GM12878 (cell line): ENCODE results near the gene METTL27. TPM values are rescaled to one million over a fixed set of nuclear protein-coding genes. Genes with fewer than 3 reads are reported as not detected.

Source experiments
- ATAC-seq: fragments of 200-7000 bp; cut with Tn5 transposase; 3 replicates; pipeline ENCODE4 v1.9.1; 2020; ENCODE audit warnings: mild to moderate bottlenecking, moderate library complexity
- BruUV-seq: library from RNA; stranded (reverse); fragments of 400-500 nt; replicated peaks from 2 replicates; lab custom pipeline; 2021; lab: Mats Ljungman, UMichigan
- CTCF ChIA-PET: fragments of 300-600 bp; sonication (Branson Sonifier 250); formaldehyde crosslinking; extraction: SDS; loops from one replicate; lab custom pipeline; 2021; ENCODE audit warnings: inconsistent platforms; lab: Yijun Ruan, JAX
- POLR2A ChIA-PET: fragments of 350-600 bp; formaldehyde crosslinking; extraction: SDS; loops from one replicate; lab custom pipeline; 2021; ENCODE audit warnings: inconsistent platforms; lab: Charles Lee
- RAD21 ChIA-PET: fragments of 300-600 bp; sonication (Branson Sonifier 250); formaldehyde crosslinking; loops from one replicate; lab custom pipeline; 2023; ENCODE audit warnings: antibody characterized with exemption; ENCODE audit not compliant: unreplicated experiment; lab: Charles Lee
- SMC1A ChIA-PET: fragments of 300-600 bp; sonication (Branson Sonifier 250); formaldehyde crosslinking; loops from one replicate; lab custom pipeline; 2023; ENCODE audit not compliant: unreplicated experiment, uncharacterized antibody; lab: Charles Lee
- DNase-seq: peaks from one replicate; pipeline ENCODE4 v3.0.0-alpha.2; 2011; ENCODE audit warnings: low read depth, low spot score
- FAIRE-seq: peaks from 3 replicates; lab custom pipeline; 2011; peaks lifted over from hg19 to GRCh38; lab: Jason Lieb, UNC
- H2AFZ ChIP-seq: 2 replicates; pipeline ENCODE4 v1.6.0; 2011; ENCODE audit warnings: low read depth, low read length, control low read depth; ENCODE audit not compliant: control insufficient read depth
- H3K27ac ChIP-seq: 2 replicates; pipeline ENCODE4 v1.5.1; 2011; ENCODE audit warnings: control low read depth; ENCODE audit not compliant: control insufficient read depth, insufficient read depth
- H3K27me3 ChIP-seq, 2 experiments: replicated peaks in 1 of 2; 2 replicates each; pipeline versions ENCODE4 v1.6.0 to v1.6.1; 2011; ENCODE audit warnings: low read length in 1 of 2; ENCODE audit not compliant: control insufficient read depth in 2 of 2, insufficient read depth in 2 of 2
- H3K36me3 ChIP-seq, 2 experiments: 2 replicates each; pipeline ENCODE4 v1.5.1; 2011; ENCODE audit warnings: low read length in 1 of 2; ENCODE audit not compliant: control insufficient read depth in 2 of 2, insufficient read depth in 2 of 2
- H3K4me1 ChIP-seq: 2 replicates; pipeline ENCODE4 v1.6.1; 2011; ENCODE audit warnings: mild to moderate bottlenecking, low read length, moderate library complexity, mixed read lengths; ENCODE audit not compliant: control insufficient read depth, insufficient read depth
- H3K4me2 ChIP-seq: 2 replicates; pipeline ENCODE4 v1.6.0; 2011; ENCODE audit warnings: control low read depth; ENCODE audit not compliant: control insufficient read depth, insufficient read depth
- H3K4me3 ChIP-seq: fragments of 200-600 bp; sonication (generic); 2 replicates; pipeline ENCODE4 v1.5.1; 2016
- H3K79me2 ChIP-seq: 2 replicates; pipeline ENCODE4 v1.6.0; 2011; ENCODE audit warnings: low read length; ENCODE audit not compliant: control insufficient read depth, insufficient read depth
- H3K9ac ChIP-seq: 2 replicates; pipeline ENCODE4 v1.8.0; 2011; ENCODE audit warnings: low read length, control low read depth, mixed read lengths; ENCODE audit not compliant: control insufficient read depth, insufficient read depth
- H3K9me3 ChIP-seq: replicated peaks from 3 replicates; pipeline ENCODE4 v1.5.1; 2011; ENCODE audit warnings: mild to moderate bottlenecking, low read length; ENCODE audit not compliant: control insufficient read depth, insufficient read depth
- H4K20me1 ChIP-seq: 2 replicates; pipeline ENCODE4 v1.6.0; 2011; ENCODE audit not compliant: control insufficient read depth, insufficient read depth
- BRCA1 ChIP-seq: IDR thresholded peaks from 2 replicates; pipeline ENCODE4 v1.6.1; 2011; ENCODE audit warnings: low read depth, low read length, improper control_type of control experiment
- CEBPZ ChIP-seq: fragments of 150-350 bp; IDR thresholded peaks from 2 replicates; pipeline ENCODE4 v1.6.1; 2016; ENCODE audit warnings: low read depth, low read length
- CREM ChIP-seq: IDR thresholded peaks from 2 replicates; pipeline ENCODE4 v1.6.1; 2014; ENCODE audit warnings: antibody characterized with exemption, low read depth
- GATAD2B ChIP-seq: fragments of 450-650 bp; conservative IDR thresholded peaks from 2 replicates; pipeline ENCODE4 v1.6.1; 2017; ENCODE audit warnings: low read depth, mild to moderate bottlenecking, moderate library complexity
- HDGF ChIP-seq: fragments of 450-650 bp; IDR thresholded peaks from 2 replicates; pipeline ENCODE4 v1.6.1; 2016; ENCODE audit warnings: antibody characterized with exemption
- POLR2A ChIP-seq: IDR thresholded peaks from 2 replicates; pipeline ENCODE4 v1.6.1; 2011; ENCODE audit warnings: low read depth, mild to moderate bottlenecking, low read length
- SIN3A ChIP-seq: IDR thresholded peaks from 2 replicates; pipeline ENCODE4 v1.6.1; 2012; ENCODE audit warnings: low read depth, low read length, improper control_type of control experiment
- WGBS: methylation state at CpG from one replicate; pipeline ENCODE4 v1.1.6; 2016; ENCODE audit warnings: low lambda C conversion rate; ENCODE audit not compliant: insufficient replicate concordance, insufficient coverage; ENCODE audit errors: missing lambda C conversion rate; 5-methylcytosine and 5-hydroxymethylcytosine counted together
- in situ Hi-C: fragments of 300-500 bp; cut with MboI; formaldehyde crosslinking; loops from 9 replicates; pipeline ENCODE4 v1.14.3; 2018; ENCODE audit warnings: mixed read lengths
- intact Hi-C: fragments of 100-400 bp; cut with micrococcal nuclease; formaldehyde crosslinking; loops from one replicate; pipeline ENCODE4 v1.14.2; 2022; ENCODE audit not compliant: unreplicated experiment
- polyA plus RNA-seq, 11 experiments: library from polyadenylated mRNA; depleted of rRNA in 4 of 11; unstranded in 6 of 11; stranded (reverse) in 5 of 11; fragments of >200 nt; fragmentation: Nextera tagmentation in 4 of 11; fragmentation: Illumina TruSeq in 1 of 11; extraction: Ambion mirVana in 4 of 11; extraction: Trizol in 1 of 11; gene quantifications; 1 replicate in 1 of 11; 2 replicates in 10 of 11; pipeline versions ENCODE4 v1.2.1 to v1.2.3, GENCODE V29; 2011 to 2016; ENCODE audit warnings: inconsistent platforms in 2 of 11, missing spikeins in 2 of 11, low read depth in 1 of 11
- total RNA-seq, 4 experiments: library from RNA; depleted of rRNA in 3 of 4; stranded (reverse); fragments of >200 nt in 3 of 4; fragmentation: Illumina TruSeq in 1 of 4; extraction: Trizol in 1 of 4; gene quantifications; 2 replicates each; pipeline versions ENCODE4 v1.2.1 to v1.2.3, GENCODE V29; 2013 to 2021
- TF ChIP-seq, protein P1 (sequence below): fragments of 450-650 bp; IDR thresholded peaks from 2 replicates; pipeline ENCODE4 v1.6.1; 2018; ENCODE audit warnings: borderline replicate concordance, mild to moderate bottlenecking; ENCODE audit not compliant: partially characterized antibody
- TF ChIP-seq, protein P2 (sequence below): IDR thresholded peaks from 2 replicates; pipeline ENCODE4 v1.6.1; 2011; ENCODE audit warnings: low read depth, mild to moderate bottlenecking, low read length, moderate library complexity, borderline replicate concordance; ENCODE audit errors: extremely low read depth

METTL27 gene
- total and polyA plus RNA-seq, 10 of the 15 experiments (the other 5 are each of a cell fraction or from before 2014, with no cell fraction given), result 0.10 to 3.4 (median 0.68) TPM

DNA sequence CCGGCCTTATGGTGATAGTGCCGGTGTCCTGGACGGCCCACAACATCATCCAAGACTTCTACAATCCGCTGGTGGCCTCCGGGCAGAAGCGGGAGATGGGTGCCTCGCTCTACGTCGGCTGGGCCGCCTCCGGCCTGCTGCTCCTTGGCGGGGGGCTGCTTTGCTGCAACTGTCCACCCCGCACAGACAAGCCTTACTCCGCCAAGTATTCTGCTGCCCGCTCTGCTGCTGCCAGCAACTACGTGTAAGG lies 10.8 kb downstream of the METTL27 start:
- 57% methylated on average over 15 of the region's 16 CpGs for WGBS
- FAIRE-seq, result no peak
- no peaks in the 10 kb centered on the region for H4K20me1 ChIP-seq
- no peak overlapping the region for H3K9ac ChIP-seq
- H3K9me3 ChIP-seq, result no peaks in the 10 kb centered on the region
- DNase-seq, result no peak
- H2AFZ ChIP-seq, result no peak overlapping the region
- BruUV-seq, result no TSS peak
- ChIA-PET RAD21 (no interaction called here), SMC1A (no interaction called here), POLR2A (no interaction called here), CTCF (no interaction called here)
- no peaks in the 10 kb centered on the region for H3K27me3 ChIP-seq
- intact Hi-C loops (no loop called here), in situ Hi-C loops (no loop called here)
- peaks cover 9% of the 10 kb centered on the region for H3K4me1 ChIP-seq
- TF ChIP-seq POLR2A, result no peak
- no peak for TF ChIP-seq BRCA1
- TF ChIP-seq, protein P1, sequence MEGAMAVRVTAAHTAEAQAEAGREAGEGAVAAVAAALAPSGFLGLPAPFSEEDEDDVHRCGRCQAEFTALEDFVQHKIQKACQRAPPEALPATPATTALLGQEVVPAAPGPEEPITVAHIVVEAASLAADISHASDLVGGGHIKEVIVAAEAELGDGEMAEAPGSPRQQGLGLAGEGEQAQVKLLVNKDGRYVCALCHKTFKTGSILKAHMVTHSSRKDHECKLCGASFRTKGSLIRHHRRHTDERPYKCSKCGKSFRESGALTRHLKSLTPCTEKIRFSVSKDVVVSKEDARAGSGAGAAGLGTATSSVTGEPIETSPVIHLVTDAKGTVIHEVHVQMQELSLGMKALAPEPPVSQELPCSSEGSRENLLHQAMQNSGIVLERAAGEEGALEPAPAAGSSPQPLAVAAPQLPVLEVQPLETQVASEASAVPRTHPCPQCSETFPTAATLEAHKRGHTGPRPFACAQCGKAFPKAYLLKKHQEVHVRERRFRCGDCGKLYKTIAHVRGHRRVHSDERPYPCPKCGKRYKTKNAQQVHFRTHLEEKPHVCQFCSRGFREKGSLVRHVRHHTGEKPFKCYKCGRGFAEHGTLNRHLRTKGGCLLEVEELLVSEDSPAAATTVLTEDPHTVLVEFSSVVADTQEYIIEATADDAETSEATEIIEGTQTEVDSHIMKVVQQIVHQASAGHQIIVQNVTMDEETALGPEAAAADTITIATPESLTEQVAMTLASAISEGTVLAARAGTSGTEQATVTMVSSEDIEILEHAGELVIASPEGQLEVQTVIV, result no peak
- TF ChIP-seq HDGF, result no peak
- no peak for TF ChIP-seq GATAD2B
- no peak for TF ChIP-seq SIN3A
- TF ChIP-seq CEBPZ, result no peak
- TF ChIP-seq, protein P2, sequence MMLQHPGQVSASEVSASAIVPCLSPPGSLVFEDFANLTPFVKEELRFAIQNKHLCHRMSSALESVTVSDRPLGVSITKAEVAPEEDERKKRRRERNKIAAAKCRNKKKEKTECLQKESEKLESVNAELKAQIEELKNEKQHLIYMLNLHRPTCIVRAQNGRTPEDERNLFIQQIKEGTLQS, result no peak
- TF ChIP-seq CREM, result no peak
- no peaks in the 10 kb centered on the region for H3K36me3 ChIP-seq
- no peak overlapping the region for H3K4me2 ChIP-seq
- no peak overlapping the region for H3K27ac ChIP-seq
- no peaks in the 10 kb centered on the region for H3K79me2 ChIP-seq
- no peak for ATAC-seq
- H3K4me3 ChIP-seq, result no peak overlapping the region
